ENCODE results near the gene HLA-DPB1.
A peak's percentile ranks its signal among the peaks of the same experiment; 100 is the strongest.
"Not testable (repeated sequence)": the region's sequence is repeated elsewhere in the genome, so short reads cannot be mapped to it uniquely, and the experiment has no call there.

HLA-DPB1 gene

DNA sequence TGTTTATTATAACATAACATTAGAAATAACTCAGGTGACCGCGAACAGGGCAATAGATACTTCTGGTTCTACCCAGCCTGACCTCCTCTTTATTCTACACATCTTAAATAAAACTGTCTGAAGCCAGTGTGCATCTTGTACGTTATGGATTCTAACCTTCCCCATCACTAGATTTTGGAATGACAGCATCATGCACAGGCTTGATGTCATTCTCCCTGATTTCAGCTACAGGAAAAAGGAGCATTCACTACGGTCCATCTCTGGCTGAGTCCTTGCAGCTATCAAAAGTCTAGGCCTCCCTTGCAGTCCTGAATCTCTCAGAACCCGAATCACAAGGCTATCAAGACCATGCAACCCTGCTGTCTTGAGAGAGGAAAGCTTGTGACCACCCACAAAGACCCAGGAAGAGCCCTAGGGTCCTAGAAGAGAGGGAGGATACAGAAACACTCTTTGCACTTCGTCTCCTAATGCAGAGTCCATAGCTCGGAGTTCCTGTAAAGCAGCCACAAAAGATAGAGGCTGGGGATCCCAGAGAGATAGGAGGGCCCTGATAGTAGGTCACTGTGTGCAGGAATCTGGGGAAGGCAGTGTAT is 3.2 kb upstream of the HLA-DPB1 start:
- DNase-seq, result no peak

DNA sequence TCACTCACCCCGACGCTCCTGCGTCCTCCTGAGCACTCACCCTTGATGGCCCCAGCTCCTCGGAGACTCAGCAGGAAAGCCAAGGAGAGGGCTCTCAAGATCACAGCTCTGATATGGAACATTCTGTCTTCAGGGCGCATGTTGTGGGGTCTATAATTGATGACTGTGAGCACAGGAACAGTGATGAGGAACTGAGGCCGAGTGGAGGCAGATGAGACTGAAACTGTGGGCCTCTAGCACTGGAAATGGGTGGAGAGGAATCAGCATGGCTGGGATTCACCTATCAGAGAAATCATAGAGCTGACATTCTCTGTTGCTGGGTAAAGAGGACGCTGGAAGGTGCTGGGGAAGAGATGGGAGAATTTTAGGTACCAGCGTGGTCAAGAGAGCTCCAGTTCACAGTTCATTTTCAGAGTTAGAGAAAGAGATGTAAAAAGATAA is 2.3 kb upstream of the HLA-DPB1 start, which contains the start of gene HLA-DPA1:
Gene HLA-DPA1 (minus strand): TSS at position 219 of the 441 bp plus-strand sequence.
- DNase-seq, result no peak

DNA sequence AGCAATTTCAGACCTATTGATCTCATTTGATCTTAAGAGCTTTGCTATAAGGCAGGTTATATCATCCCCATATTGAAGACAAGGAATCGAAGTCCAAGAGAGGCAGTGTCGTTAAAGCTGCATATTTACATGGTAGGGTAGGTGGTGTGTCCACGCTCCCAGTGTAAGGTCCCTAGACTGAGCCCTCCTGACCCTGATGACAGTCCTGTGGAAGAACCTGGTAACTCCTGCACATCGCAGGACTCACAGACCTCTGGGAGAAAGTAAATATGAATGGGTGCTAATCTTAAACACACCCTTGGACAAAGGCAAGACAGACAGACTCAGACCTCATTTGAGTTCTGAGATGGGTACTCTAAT is 602 bp upstream of the HLA-DPB1 start:
- no peak for DNase-seq

DNA sequence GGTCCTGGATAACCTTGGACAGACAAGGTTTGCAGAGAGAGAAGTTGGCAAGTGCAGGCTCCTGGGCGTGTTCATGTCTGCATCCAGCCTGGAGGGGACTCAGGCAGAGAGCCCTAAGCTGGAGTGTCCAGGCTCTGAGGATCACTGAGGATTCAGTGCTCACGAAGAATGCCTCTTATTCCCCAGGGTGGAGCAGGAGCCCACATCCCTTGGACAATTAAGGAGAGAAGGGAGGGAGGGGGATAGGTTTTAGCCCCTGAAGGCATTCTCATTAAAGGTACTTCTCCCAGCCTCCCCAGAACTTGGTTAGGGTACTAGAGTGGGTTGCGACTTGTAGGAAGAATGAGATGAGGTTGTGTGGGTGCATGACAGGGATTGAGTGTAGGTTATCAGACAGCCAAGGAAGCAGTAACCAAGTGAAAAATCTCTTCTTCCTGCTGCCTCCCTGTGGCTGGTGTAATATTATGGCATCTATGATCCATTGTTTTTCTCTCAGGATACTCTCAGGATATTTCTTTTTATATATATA is 680 bp downstream of the HLA-DPB1 start:
- DNase-seq, result no peak

DNA sequence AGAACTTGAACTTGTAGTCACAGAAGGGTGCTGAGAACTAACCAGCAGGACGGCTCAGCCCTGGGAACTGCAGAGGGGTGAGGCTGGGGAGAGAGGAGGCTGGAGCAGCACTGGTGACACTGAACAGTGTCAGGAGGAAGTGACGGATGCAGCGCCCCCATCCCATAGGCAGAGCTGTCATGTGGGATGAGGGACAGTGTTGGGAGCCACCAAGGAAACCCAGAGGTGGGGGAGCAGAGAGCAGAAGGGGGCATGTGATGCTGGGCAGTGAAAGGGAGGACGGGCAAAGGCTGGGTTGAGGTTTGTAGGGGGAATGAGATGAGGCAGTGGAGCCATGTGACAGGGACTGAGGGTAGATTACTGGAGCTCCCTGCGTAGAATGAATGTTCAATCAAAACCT is 2.1 kb downstream of the HLA-DPB1 start:
- DNase-seq, result no peak

DNA sequence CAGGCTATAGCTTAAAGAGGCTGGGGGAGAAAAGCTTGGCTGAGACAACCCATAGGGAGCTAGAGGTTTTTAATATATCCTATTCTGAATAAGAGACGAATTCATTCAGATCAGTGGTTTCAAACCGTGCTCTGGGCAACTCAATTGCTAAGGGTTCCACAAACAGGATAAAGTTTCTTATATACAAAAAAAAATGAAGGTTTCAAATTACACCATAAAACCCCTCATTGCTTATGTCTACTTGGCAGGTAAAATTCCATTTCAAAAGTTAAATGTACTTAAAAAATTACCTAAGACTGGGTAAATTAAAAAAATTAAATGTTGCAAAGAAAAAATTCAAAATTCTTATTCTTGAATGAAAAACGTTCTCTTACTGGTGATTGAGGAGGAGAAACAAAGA is 2.7 kb downstream of the HLA-DPB1 start:
- DNase-seq, result no peak

DNA sequence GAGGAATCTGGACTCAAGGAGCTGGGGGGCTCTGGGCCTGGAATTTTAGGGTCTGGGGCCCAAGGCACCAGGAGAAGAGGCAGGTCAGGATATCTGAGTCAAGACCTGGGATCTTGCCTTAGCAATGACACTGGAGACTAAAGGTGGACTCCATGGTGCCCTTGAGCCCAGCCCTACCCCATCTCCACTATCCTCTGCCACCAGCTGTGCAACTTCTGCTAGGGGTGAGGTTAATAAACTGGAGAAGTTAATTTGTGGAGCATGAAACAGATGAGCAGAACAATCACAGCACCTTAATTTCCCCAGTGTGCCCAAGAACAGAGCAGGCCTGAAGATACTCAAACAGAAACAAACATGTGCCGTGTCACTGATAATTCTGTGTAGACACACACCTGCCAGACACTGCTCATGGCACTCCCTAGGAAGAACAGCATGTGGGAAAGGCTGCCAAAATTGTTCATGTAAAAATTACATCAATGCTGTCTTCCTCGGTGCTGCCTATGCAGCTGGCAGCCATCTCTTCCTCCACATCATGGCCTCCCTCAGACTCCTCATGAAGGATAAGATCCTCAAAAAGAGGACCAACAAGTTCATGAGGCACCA is 3.2 kb downstream of the HLA-DPB1 start:
- no peak for DNase-seq

- no peak for DNase-seq
Observed at GRCh38 chr6:33079580-33079979, 3.8 kb downstream of the HLA-DPB1 start.

DNA sequence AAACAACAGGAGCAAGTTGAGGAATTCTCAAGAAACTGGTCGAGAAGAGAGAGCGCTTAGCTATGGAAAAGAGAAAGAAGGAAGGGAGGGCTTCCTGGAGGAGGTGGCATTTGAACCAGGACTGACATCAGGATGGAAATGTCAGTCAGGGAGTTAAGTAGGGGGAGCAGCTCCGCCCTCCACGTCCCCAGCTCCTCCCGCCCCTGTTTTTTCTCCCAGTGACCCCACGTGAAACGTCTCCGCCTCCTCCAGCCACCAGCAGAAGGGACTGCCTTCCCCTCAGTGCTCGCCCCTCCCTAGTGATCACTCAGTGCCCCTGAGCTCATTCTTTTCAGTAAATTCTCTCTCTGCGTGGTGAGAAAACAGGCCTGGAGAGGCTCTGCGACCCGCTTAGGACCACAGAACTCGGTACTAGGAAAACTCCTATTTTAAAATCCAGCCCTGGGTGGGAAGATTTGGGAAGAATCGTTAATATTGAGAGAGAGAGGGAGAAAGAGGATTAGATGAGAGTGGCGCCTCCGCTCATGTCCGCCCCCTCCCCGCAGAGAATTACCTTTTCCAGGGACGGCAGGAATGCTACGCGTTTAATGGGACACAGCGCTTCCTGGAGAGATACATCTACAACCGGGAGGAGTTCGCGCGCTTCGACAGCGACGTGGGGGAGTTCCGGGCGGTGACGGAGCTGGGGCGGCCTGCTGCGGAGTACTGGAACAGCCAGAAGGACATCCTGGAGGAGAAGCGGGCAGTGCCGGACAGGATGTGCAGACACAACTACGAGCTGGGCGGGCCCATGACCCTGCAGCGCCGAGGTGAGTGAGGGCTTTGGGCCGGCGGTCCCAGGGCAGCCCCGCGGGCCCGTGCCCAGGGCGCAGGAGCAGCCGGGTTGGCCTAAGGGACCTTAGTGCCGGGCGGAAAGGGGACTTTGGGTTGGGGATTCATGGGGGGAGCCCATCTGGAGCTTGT is 4.6 kb downstream of the HLA-DPB1 start:
- DNase-seq, result no peak

GRCh38 chr6:33081098-33081824 is 5.5 kb downstream of the HLA-DPB1 start:
- no peak for DNase-seq

DNA sequence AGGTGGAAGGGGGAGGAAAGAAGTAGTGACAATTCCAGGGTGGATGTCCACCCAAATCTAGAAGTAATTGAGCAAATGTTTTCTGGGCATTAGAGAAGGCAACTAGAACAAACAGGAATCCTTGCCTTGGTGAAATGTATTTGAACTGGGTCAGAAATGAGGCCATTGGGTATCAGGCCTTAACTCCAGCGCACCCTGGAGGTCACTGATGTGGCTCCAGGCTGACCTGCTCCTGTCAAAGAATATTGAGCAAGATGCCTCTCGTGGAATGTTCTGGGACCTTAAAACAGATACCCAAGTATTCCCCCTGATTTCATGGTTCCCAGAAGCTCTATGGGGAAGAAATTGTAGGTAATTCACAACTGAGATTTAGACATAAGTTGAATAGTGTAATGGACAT is 6.9 kb downstream of the HLA-DPB1 start:
- DNase-seq, result no peak

DNA sequence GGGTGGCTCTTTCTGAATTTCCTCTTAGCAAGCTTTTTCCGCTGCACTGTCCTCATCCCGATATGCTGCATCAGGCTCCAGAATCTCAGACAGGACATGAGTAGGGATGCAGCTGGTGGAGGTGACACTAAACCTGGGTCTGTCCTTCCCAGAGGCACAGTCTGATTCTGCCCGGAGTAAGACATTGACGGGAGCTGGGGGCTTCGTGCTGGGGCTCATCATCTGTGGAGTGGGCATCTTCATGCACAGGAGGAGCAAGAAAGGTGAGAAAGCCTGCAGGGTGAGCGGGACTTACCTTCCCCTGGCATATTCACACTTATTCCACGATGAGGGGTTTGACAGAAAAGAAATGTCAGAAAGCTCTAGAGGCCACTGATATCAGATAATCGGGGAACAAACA is 9.8 kb downstream of the HLA-DPB1 start:
- no peak for DNase-seq

GRCh38 chr6:33088258-33088930 is 12.6 kb downstream of the HLA-DPB1 start:
- no peak for DNase-seq

DNA sequence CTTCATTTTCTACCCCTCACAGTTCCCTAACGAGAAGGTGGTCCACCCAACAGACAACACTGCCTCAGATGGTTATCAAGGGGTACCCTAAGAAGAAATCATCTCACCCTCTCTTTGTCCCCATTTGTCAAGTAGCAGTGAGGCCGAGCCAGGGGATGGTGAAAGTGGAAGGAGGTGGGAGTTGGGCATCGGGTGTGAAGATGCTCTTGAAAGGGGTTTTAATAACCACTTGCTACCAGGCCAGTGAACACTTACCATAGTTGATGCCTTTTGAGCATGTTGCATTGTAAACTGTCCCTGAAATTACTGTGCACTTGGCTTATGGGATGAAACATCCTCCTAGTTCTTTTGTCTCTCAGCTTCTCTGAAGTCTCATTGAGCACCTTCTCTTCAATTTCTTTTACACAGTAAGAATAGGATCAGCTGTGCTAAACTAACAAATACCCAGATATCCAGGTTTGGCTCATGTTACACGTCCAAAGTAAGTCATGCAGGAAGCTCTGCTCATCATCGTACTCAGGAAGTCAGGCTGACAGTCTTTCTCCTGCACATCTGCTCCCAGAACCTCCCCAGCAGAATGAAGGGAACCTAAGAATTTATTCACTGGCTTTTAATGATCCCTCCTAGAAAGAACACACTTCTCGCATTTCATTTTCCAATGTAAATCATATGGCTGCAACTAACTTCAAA is 13.3 kb downstream of the HLA-DPB1 start:
- peak; percentile 5 for DNase-seq

DNA sequence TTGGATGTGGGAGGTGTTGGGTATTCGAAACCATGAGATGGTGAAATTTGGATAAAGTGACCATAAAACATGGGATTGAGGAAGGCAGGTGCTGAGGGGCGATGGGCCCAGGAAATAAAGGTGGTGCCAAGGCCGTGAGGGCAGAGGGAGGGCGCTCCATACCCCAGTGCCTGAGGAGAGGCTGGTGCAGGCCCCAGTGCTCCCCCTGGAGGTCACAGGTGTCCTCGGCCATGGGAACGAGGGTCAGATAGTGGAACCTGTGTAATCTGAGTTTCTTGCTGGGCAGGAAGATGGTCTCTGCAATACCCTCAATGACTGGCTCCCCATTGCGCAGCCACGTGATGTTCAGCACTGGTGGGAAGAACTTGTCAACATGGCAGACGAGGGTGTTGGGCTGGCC is 16.2 kb downstream of the HLA-DPB1 start:
- no peak for DNase-seq

DNA sequence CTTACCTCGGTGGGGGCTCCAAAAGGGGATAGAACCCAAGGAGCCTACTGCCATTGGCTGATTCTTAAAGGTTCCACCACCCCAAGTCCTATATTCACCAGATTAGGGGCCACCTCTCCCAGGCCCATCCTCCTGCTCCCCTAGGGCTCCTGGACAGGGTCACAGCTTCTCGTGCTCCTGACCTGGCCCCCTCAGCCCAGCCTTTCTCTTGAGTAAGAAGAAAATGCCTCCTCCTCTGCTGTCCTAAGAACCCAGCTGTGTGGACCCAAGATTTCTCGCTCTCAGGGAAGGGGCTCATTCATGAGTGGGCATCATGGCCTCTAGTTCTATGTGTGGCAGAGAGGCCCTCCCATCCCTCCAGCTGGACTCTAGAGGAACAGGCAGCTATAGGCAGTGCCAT is 16.6 kb downstream of the HLA-DPB1 start:
- DNase-seq, result no peak

DNA sequence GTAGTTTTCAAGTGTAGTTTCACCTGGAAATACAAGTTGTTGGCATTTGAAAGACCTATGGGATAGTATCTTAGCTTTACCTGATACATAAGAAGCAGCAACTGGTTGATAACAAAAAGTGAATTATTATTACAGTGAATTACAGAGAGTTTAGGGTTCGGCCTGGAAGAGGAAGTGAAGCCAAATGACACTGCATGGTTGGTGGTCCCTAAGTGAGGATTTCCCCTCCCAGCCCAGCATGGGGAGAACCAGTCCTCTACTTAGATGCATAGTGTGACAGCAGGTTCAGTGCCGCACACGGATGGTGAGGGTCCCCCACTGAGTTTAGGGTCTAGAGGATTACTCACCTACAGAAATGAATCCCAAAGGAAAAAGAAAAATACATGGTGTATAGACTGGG is 18.1 kb downstream of the HLA-DPB1 start:
- no peak for DNase-seq

DNA sequence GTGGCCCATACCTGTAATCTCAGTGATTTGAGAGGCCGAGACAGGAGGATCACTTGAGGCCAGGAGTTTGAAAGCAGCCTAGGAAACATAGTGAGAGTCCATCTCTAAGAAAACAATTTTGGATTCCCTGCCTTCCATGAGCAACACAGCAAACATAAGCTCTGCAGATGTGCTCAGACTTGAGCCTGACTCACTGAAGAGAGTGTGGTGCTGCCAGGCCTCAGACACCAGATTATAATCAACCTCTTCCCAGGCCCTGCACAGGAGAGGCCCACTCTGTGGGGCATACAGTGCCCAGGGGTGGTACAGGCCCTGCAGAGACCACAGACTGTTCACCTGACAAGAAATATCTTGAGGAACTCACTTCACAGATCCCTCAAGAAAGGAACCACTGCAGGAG is 19.9 kb downstream of the HLA-DPB1 start:
- no peak for DNase-seq

DNA sequence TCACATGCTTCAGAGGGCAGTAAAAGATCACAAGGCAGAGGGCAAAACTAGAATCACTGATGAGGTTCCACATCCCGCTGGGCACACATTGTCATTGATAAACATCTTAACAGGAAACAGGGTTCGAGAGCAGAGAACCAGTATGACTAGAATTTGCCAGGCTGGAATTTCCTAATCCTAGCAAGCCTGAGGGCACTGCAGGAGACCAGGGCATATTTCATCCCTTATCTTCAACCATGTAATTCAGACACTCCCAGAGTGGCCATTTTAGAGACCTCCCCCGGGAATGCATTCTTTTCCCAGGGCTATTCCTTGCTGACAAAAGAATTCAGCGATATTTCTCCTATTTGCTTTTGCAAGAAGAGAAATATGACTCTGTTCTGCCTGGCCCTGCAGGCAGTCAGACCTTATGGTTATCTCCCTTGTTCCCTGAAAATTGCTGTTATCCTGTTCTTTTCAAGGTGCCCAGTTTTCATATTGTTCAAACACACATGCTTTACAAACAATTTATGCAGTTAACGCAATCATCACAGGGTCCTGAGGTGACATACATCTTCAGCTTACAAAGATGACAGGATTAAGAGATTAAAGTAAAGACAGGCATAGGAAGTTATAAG is 25.4 kb downstream of the HLA-DPB1 start:
- DNase-seq, result not testable (repeated sequence)

DNA sequence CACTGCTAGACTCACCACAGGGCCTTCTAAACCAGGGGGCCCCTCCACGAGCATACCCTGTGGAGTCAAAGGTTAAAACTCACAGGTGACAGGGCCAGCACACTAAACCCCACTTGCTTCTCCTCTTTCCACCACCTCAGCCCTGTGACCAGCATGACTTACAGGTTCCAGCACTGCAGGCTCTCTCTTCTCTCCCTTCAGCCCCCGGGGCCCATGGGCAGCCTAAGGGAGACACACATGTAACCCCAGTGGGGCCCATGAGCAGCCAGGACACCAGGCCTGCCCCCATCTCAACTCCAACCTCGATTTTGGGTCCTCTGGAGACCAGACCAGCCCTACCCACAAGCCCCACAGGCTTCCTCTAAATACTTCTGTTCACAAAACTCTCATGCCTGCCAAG is 28.0 kb downstream of the HLA-DPB1 start:
- no peak for DNase-seq

DNA sequence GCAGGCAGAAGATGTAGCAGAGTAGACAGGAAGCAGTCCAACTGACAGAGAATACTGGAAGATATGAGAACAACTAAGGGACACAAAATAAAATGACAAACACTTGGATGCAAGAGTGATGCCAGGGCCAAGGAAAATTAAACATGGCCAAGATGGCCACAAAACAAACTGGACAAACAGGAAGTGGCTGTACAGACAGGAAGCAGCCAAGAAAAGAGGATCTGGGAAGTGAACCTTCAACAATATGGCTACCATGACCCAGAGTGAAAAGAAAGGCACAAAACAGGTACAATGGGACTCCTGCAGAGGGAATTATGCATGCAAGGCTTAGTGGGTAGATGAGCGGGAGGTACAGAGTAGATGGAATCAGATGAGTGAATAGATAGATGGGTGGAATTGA is 29.1 kb downstream of the HLA-DPB1 start:
- no peak for DNase-seq

Measured in NCI-H2171 treated with DMSO at 0.1 percent for 48 hours (cell line).